GM12801 (cell line): ENCODE results near the gene OR2J2.
"Not testable (repeated sequence)": the region's sequence is repeated elsewhere in the genome, so short reads cannot be mapped to it uniquely, and the experiment has no call there.

Experiments
- CTCF ChIP-seq: IDR thresholded peaks from one replicate; pipeline ENCODE4 v1.5.1; 2011; ENCODE audit warnings: control low read depth; ENCODE audit not compliant: insufficient read length; ENCODE audit errors: extremely low read depth

The OR2J2 gene

GRCh38 chr6:29170607-29171006 is at the start of gene OR2J2:
Gene OR2J2 (plus strand): TSS chr6:29170907. CDS start chr6:29173636, 2,729 bp downstream.
- TF ChIP-seq CTCF: not testable (repeated sequence)

DNA sequence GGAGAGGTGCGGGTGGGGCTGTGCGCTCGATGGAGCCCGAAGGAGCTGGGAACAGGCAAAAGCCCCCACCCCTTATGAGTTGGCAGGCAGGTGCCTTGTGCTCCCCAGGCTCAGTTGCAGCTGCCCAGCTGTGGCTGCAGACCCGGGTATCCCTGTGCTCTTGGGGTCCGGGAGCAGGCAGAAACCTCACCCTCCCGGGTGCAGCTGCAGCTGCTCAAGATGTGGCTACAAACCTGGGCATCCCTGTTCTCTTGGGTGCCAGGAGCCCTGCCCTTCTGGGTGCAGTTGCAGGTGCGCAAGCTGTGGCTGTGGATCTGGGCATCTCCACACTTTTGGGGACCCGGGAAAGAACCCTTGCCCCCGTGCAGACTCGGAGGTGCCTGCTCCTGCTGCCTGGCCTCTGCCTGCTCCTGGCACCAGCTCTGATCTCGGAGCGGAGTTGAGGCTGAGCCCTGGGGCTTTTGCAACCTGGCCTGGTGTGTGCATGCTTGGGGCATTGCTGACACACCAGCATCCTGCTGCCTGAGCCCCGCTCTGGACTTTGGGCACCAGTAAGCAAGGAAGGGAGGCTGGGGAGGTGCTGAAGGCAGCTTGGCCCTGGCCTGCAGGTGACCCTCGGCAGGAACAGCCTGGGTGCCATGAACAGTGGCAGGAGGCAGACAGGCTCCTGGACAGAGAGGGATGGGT is 41.2 kb upstream of the OR2J2 start:
- no peak for TF ChIP-seq CTCF

DNA sequence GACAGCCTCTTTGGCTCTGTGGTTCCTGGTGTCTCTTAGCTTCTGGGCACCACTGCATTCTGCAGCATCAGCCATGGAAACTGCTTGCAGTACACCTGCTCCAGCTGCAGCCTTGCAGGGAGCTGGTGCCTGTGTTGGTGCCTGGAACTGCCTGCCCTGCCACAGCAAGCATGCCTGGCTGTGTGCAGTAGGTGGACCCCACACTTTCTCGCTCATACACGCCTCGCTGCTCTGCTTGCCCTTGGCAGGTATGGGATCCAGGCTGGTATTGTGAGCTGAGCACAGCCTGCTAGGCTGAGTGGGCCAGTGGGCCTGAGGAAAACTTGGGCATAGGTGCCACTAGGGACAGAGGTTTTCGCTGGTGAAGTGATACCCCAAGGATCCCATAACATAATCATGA is 40.1 kb upstream of the OR2J2 start:
- TF ChIP-seq CTCF: no peak

- no peak for TF ChIP-seq CTCF
Observed at GRCh38 chr6:29131691-29132090, 39.0 kb upstream of the OR2J2 start.

DNA sequence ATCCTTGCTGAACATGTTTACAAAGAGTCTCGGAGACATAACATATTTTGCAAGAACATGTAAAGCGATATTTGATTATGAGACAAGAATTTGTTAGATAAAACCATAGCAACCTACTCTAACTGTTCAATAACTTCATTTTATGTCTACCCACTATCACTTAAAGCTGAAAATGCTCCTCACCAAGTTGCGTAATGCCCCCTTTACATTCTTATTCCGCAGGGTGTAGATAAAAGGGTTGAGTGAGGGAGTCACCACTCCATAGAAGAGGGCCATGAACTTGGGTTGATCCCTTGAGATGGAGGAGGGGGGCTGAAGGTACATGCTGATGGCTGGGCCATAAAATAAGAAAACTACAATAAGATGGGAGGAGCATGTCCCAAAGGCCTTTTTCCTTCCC is 33.0 kb upstream of the OR2J2 start:
- TF ChIP-seq CTCF: no peak

DNA sequence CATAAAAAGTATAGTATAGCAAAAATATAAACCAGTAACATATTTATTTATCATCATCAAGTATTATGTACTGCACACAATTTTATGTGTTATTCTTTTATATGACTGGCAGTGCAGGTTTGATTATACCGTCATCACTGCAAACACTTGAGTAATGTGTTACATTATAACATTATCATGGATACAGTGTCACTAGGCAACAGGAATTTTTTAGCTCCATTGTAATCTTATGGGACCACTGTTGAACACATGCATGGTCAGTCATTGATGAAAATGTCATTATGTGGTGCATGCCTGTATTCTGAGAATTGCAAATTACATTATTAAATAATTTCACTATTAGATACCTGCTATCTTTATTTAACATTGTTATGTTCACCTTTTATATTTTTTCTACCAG is 29.1 kb upstream of the OR2J2 start:
- no peak for TF ChIP-seq CTCF

- TF ChIP-seq CTCF: no peak
Observed at GRCh38 chr6:29142309-29142708, 28.4 kb upstream of the OR2J2 start.

DNA sequence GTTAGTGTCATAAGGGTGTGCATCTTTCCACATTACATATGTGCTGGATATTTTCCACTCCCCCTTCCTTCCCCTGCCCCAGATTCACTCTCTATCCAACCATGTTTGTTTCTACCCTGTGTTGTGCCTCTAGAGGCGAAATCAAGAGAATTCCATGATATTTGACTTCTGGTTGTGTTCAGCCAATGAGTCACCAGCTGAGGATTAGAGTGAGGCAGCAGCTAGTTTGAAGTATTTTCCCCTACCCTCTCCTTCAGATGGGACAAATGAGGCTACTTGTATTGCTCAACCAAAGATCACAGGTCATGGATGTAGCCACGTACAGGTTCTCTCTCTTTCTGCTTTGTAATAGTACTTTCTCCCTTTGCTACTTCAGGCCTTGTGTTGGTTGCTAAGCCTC is 24.5 kb upstream of the OR2J2 start:
- no peak for TF ChIP-seq CTCF
